ENCODE measurements around the gene LRRC74A.

DNA sequence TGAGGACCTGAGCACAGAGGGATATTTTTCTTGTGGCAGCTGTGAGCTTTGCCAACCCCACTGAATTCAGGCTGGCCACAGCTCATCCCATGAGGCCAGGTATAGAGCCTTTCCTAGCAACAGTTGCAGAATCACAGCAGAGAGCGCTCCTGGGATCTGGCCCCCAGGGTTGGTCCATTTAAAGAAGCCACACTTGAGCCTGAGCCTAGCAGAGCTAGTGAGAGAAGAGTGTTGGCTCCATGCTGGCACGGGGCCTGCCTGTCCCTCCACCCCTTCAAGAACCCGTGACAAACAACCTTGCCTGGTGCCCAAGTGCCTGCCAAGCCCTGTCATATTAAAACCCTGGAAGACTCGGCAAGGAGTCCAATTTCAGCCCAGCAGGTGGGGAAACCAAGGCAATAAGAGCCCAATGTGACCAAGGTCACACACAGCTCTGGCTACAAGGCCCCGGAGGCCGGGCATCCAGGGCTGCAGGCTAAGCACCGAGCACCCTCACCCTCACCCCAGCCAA lies 91.6 kb downstream of the LRRC74A start:
- TF ChIP-seq POLR2A (IDR thresholded peaks at IDR 0.05; ENCODE audit: low read depth, low read length) (no peak), SPI1 (IDR thresholded peaks at IDR 0.05; ENCODE audit: low read depth, low read length) (no peak)
